Astrocyte (in vitro differentiated cells and primary cell): Measurements from ENCODE around the gene SLC35F5. TPM values are rescaled to one million over a fixed set of nuclear protein-coding genes. Genes with fewer than 3 reads are reported as not detected.
"Not testable (repeated sequence)": the region's sequence is repeated elsewhere in the genome, so short reads cannot be mapped to it uniquely, and the experiment has no call there.

Experiments
- DNase-seq: peaks from one replicate; pipeline ENCODE4 v3.0.0-alpha.2; 2010; ENCODE audit warnings: low read depth
- FAIRE-seq: peaks from 2 replicates; lab custom pipeline; 2011; peaks lifted over from hg19 to GRCh38; lab: Jason Lieb, UNC
- H2AFZ ChIP-seq: 2 replicates; pipeline ENCODE4 v1.6.0; 2012; ENCODE audit warnings: low read depth, low read length, inconsistent platforms
- H3K27ac ChIP-seq: 2 replicates; pipeline ENCODE4 v1.5.1; 2011; ENCODE audit warnings: low read depth, low read length, inconsistent platforms
- H3K27me3 ChIP-seq: 2 replicates; pipeline ENCODE4 v1.6.0; 2011; ENCODE audit warnings: low read length, inconsistent platforms; ENCODE audit not compliant: insufficient read depth
- H3K36me3 ChIP-seq: 2 replicates; pipeline ENCODE4 v1.5.1; 2011; ENCODE audit warnings: low read length, inconsistent platforms; ENCODE audit not compliant: insufficient read depth
- H3K4me1 ChIP-seq: 2 replicates; pipeline ENCODE4 v1.5.1; 2011; ENCODE audit warnings: low read length, inconsistent platforms; ENCODE audit not compliant: insufficient read depth
- H3K4me2 ChIP-seq: 2 replicates; pipeline ENCODE4 v1.6.0; 2012; ENCODE audit warnings: low read length, inconsistent platforms
- H3K4me3 ChIP-seq: 2 replicates; pipeline ENCODE4 v1.5.1; 2011; ENCODE audit warnings: low read depth, mild to moderate bottlenecking, low read length, inconsistent platforms; ENCODE audit not compliant: insufficient read depth
- H3K79me2 ChIP-seq: 2 replicates; pipeline ENCODE4 v1.6.0; 2012; ENCODE audit warnings: mild to moderate bottlenecking, low read length, inconsistent platforms; ENCODE audit not compliant: insufficient read depth
- H3K9ac ChIP-seq: 2 replicates; pipeline ENCODE4 v1.6.0; 2012; ENCODE audit warnings: mild to moderate bottlenecking, low read length, inconsistent platforms
- H3K9me3 ChIP-seq: 2 replicates; pipeline ENCODE4 v1.5.1; 2012; ENCODE audit warnings: low read depth, mild to moderate bottlenecking, low read length, inconsistent platforms; ENCODE audit not compliant: insufficient read depth
- H4K20me1 ChIP-seq: 2 replicates; pipeline ENCODE4 v1.6.0; 2012; ENCODE audit warnings: low read length, inconsistent platforms; ENCODE audit not compliant: insufficient read depth
- H3K27ac Mint-ChIP-seq: one replicate; pipeline ENCODE4 v1.8.0; 2021; ENCODE audit warnings: mild to moderate bottlenecking, mixed read lengths; ENCODE audit not compliant: unreplicated experiment
- H3K27me3 Mint-ChIP-seq: one replicate; pipeline ENCODE4 v1.8.0; 2021; ENCODE audit warnings: low read depth, mixed read lengths; ENCODE audit not compliant: unreplicated experiment
- H3K36me3 Mint-ChIP-seq: one replicate; pipeline ENCODE4 v1.8.0; 2021; ENCODE audit warnings: low read depth, mixed read lengths; ENCODE audit not compliant: unreplicated experiment
- H3K4me1 Mint-ChIP-seq: one replicate; pipeline ENCODE4 v1.8.0; 2021; ENCODE audit warnings: low read depth, mixed read lengths; ENCODE audit not compliant: unreplicated experiment
- H3K4me3 Mint-ChIP-seq: one replicate; pipeline ENCODE4 v1.8.0; 2021; ENCODE audit warnings: mild to moderate bottlenecking, moderate library complexity, mixed read lengths; ENCODE audit not compliant: unreplicated experiment
- H3K9me3 Mint-ChIP-seq: one replicate; pipeline ENCODE4 v1.8.0; 2021; ENCODE audit warnings: mild to moderate bottlenecking, mixed read lengths; ENCODE audit not compliant: unreplicated experiment
- CTCF ChIP-seq: IDR thresholded peaks from 2 replicates; pipeline ENCODE4 v1.5.1; 2011; ENCODE audit warnings: low read depth, mild to moderate bottlenecking, inconsistent platforms, low read length, moderate library complexity; ENCODE audit not compliant: insufficient read depth
- EZH2 ChIP-seq: IDR thresholded peaks from 2 replicates; pipeline ENCODE4 v1.6.1; 2012; ENCODE audit warnings: mild to moderate bottlenecking, low read length, inconsistent platforms; ENCODE audit not compliant: insufficient read depth
- total RNA-seq: library from RNA; stranded (reverse); gene quantifications from 2 replicates; pipeline ENCODE4 v1.2.1, GENCODE V29; 2021

Gene SLC35F5
- total RNA-seq, 1 donor from 2014 or later, result 103 TPM

GRCh38 chr2:113700186-113700841 lies 56.1 kb downstream of the SLC35F5 start:
- no peak overlapping the region for H3K4me3 Mint-ChIP-seq
- no peak overlapping the region for H2AFZ ChIP-seq

GRCh38 chr2:113698892-113699447 lies 57.5 kb downstream of the SLC35F5 start:
- no peak overlapping the region for H3K9ac ChIP-seq
- no peak overlapping the region for H2AFZ ChIP-seq
- H4K20me1 ChIP-seq, result no peaks in the 10 kb centered on the region
- Mint-ChIP-seq H3K36me3 (peaks cover 2% of the 10 kb centered on the region), H3K27ac (no peak overlapping the region), H3K4me1 (no peaks in the 10 kb centered on the region), H3K9me3 (peaks cover 9% of the 10 kb centered on the region), H3K4me3 (no peak overlapping the region), H3K27me3 (no peaks in the 10 kb centered on the region)
- DNase-seq (no peak), FAIRE-seq (no peak)
- H3K9me3 ChIP-seq, result no peaks in the 10 kb centered on the region
- H3K4me2 ChIP-seq, result no peak overlapping the region
- no peaks in the 10 kb centered on the region for H3K36me3 ChIP-seq
- no peaks in the 10 kb centered on the region for H3K4me1 ChIP-seq
- no peak overlapping the region for H3K4me3 ChIP-seq
- no peak overlapping the region for H3K27ac ChIP-seq
- no peaks in the 10 kb centered on the region for H3K27me3 ChIP-seq
- no peaks in the 10 kb centered on the region for H3K79me2 ChIP-seq
- TF ChIP-seq CTCF (no peak), EZH2 (no peak)

More at GRCh38 chr2:113700186-113700841, 56.1 kb downstream of the SLC35F5 start:
- H3K9me3 Mint-ChIP-seq, result peaks cover 9% of the 10 kb centered on the region
- Histone ChIP-seq H3K27ac (no peak overlapping the region), H3K79me2 (no peaks in the 10 kb centered on the region), H3K4me2 (no peak overlapping the region), H3K4me1 (no peaks in the 10 kb centered on the region), H4K20me1 (no peaks in the 10 kb centered on the region), H3K9ac (no peak overlapping the region), H3K9me3 (no peaks in the 10 kb centered on the region), H3K27me3 (no peaks in the 10 kb centered on the region), H3K4me3 (no peak overlapping the region), H3K36me3 (no peaks in the 10 kb centered on the region)
- TF ChIP-seq EZH2 (no peak), CTCF (no peak)
- H3K4me1 Mint-ChIP-seq, result no peaks in the 10 kb centered on the region
- H3K27me3 Mint-ChIP-seq, result no peaks in the 10 kb centered on the region
- FAIRE-seq (no peak), DNase-seq (no peak)
- H3K36me3 Mint-ChIP-seq, result peaks cover 2% of the 10 kb centered on the region
- no peak overlapping the region for H3K27ac Mint-ChIP-seq

- not testable (repeated sequence) for H3K4me3 Mint-ChIP-seq, H3K4me1 ChIP-seq, H3K79me2 ChIP-seq, H3K27me3 Mint-ChIP-seq, FAIRE-seq, H3K27ac Mint-ChIP-seq, H3K36me3 ChIP-seq, H3K27ac ChIP-seq, H3K4me3 ChIP-seq, H4K20me1 ChIP-seq, H3K4me1 Mint-ChIP-seq, H2AFZ ChIP-seq, H3K9ac ChIP-seq, H3K4me2 ChIP-seq, H3K9me3 Mint-ChIP-seq, H3K36me3 Mint-ChIP-seq, DNase-seq, H3K9me3 ChIP-seq, H3K27me3 ChIP-seq
Observed at GRCh38 chr2:113698251-113698650, 58.2 kb downstream of the SLC35F5 start.
